MCF 10A (cell line): ENCODE measurements around the gene BRD2. TPM values are rescaled to one million over a fixed set of nuclear protein-coding genes. Genes with fewer than 3 reads are reported as not detected.

Experiments used
- BruUV-seq: library from RNA; stranded (reverse); fragments of 400-500 nt; replicated peaks from 2 replicates; lab custom pipeline; 2021; lab: Mats Ljungman, UMichigan
- CTCF ChIA-PET: fragments of 300-600 bp; sonication (Branson Sonifier 250); formaldehyde crosslinking; extraction: SDS; loops from one replicate; lab custom pipeline; 2021; ENCODE audit warnings: antibody characterized with exemption, inconsistent platforms; lab: Yijun Ruan, JAX
- POLR2A ChIA-PET: fragments of 300-600, 350-650 bp; sonication (Branson Sonifier 250); formaldehyde crosslinking; extraction: SDS; loops from one replicate; lab custom pipeline; 2020; ENCODE audit warnings: antibody characterized with exemption, inconsistent platforms; lab: Yijun Ruan, JAX
- DNase-seq: peaks from one replicate; pipeline ENCODE4 v3.0.0-alpha.2; 2018; ENCODE audit not compliant: unreplicated experiment
- H3K27ac Mint-ChIP-seq: one replicate; pipeline ENCODE4 v1.8.0; 2022; ENCODE audit warnings: mild to moderate bottlenecking, low read depth, mixed read lengths; ENCODE audit not compliant: unreplicated experiment
- H3K27me3 Mint-ChIP-seq: one replicate; pipeline ENCODE4 v1.8.0; 2022; ENCODE audit warnings: mixed read lengths; ENCODE audit not compliant: insufficient read depth, unreplicated experiment
- H3K36me3 Mint-ChIP-seq: one replicate; pipeline ENCODE4 v1.8.0; 2022; ENCODE audit warnings: mild to moderate bottlenecking, moderate library complexity, mixed read lengths; ENCODE audit not compliant: insufficient read depth, unreplicated experiment
- H3K4me1 Mint-ChIP-seq: one replicate; pipeline ENCODE4 v1.8.0; 2022; ENCODE audit warnings: mixed read lengths; ENCODE audit not compliant: insufficient read depth, unreplicated experiment
- H3K4me3 Mint-ChIP-seq: one replicate; pipeline ENCODE4 v1.8.0; 2022; ENCODE audit warnings: mild to moderate bottlenecking, moderate library complexity, mixed read lengths; ENCODE audit not compliant: unreplicated experiment
- H3K9me3 Mint-ChIP-seq: one replicate; pipeline ENCODE4 v1.8.0; 2022; ENCODE audit warnings: mixed read lengths; ENCODE audit not compliant: unreplicated experiment
- CTCF ChIP-seq: fragments of 200-600 bp; IDR thresholded peaks from one replicate; pipeline ENCODE4 v1.8.0; 2022; ENCODE audit warnings: antibody characterized with exemption, mild to moderate bottlenecking; ENCODE audit not compliant: unreplicated experiment
- intact Hi-C: fragments of 100-400 bp; cut with micrococcal nuclease; formaldehyde crosslinking; loops from 2 replicates; pipeline ENCODE4 v1.14.1; 2022
- total RNA-seq: library from RNA; stranded (reverse); gene quantifications from 2 replicates; pipeline ENCODE4 v1.2.3, GENCODE V29; 2022

The BRD2 gene
- total RNA-seq, 1 experiment from 2014 or later = 223 TPM

DNA sequence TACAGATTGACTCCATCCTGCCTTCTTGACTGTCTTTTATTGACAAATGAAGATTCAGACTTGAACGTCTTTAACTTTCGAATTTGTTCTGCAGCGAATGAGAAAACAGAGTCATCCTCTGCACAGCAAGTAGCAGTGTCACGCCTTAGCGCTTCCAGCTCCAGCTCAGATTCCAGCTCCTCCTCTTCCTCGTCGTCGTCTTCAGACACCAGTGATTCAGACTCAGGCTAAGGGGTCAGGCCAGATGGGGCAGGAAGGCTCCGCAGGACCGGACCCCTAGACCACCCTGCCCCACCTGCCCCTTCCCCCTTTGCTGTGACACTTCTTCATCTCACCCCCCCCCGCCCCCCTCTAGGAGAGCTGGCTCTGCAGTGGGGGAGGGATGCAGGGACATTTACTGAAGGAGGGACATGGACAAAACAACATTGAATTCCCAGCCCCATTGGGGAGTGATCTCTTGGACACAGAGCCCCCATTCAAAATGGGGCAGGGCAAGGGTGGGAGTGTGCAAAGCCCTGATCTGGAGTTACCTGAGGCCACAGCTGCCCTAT, 12.2 kb downstream of the BRD2 start:
- BruUV-seq = TSS peak; percentile 1
- no peak for TF ChIP-seq CTCF
- Mint-ChIP-seq H3K27ac (no peak overlapping the region), H3K9me3 (no peaks in the 10 kb centered on the region), H3K27me3 (no peaks in the 10 kb centered on the region), H3K36me3 (peaks cover 76% of the 10 kb centered on the region), H3K4me3 (no peak overlapping the region), H3K4me1 (peaks cover 43% of the 10 kb centered on the region)
- intact Hi-C loops = no loop called here
- DNase-seq = no peak
- ChIA-PET POLR2A (interaction anchor here (0.6 to 12.1 kb wide), 5 partner anchors 9 to 95 kb away, joined by 3 to 245 read pairs (median 4); partner anchors contain the start of gene BRD2), CTCF (interaction anchor here (0.7 to 3.2 kb wide), 5 partner anchors 14 to 98 kb away, joined by 3 to 23 read pairs (median 7); partner anchors contain the start of gene HLA-DMA)

GRCh38 chr6:32982084-32982701, 13.8 kb downstream of the BRD2 start:
- Mint-ChIP-seq H3K4me1 (peaks cover 31% of the 10 kb centered on the region), H3K4me3 (no peak overlapping the region), H3K9me3 (no peaks in the 10 kb centered on the region), H3K27ac (no peak overlapping the region), H3K36me3 (peaks cover 60% of the 10 kb centered on the region), H3K27me3 (no peaks in the 10 kb centered on the region)
- POLR2A ChIA-PET = interaction anchor here (1.0 to 12.1 kb wide), 3 partner anchors 11 to 129 kb away, joined by 3 to 245 read pairs (median 5); partner anchors contain the start of genes BRD2 and TAP1
- CTCF ChIA-PET = interaction anchor here (0.6 to 1.4 kb wide), 4 partner anchors 32 to 183 kb away, joined by 3 to 6 read pairs (median 4); no protein-coding TSS in a partner anchor
- TF ChIP-seq CTCF = no peak
- intact Hi-C loops = no loop called here
- BruUV-seq = no TSS peak
- DNase-seq = peak; percentile 13

- H3K4me1 Mint-ChIP-seq = peaks cover 25% of the 10 kb centered on the region
- no TSS peak for BruUV-seq
- no peak overlapping the region for H3K4me3 Mint-ChIP-seq
- intact Hi-C loops = no loop called here
- H3K27ac Mint-ChIP-seq = no peak overlapping the region
- no peak for TF ChIP-seq CTCF
- POLR2A ChIA-PET = interaction anchor here (1.0 to 12.1 kb wide), 5 partner anchors 11 to 130 kb away, joined by 3 to 245 read pairs (median 6); partner anchors contain the start of genes BRD2 and TAP1
- DNase-seq = no peak
- H3K27me3 Mint-ChIP-seq = no peaks in the 10 kb centered on the region
- peaks cover 53% of the 10 kb centered on the region for H3K36me3 Mint-ChIP-seq
- CTCF ChIA-PET = interaction anchor here (0.6 to 7.6 kb wide), 10 partner anchors 13 to 183 kb away, joined by 3 to 161 read pairs (median 8); partner anchors contain the start of genes BRD2 and TAP2
- no peaks in the 10 kb centered on the region for H3K9me3 Mint-ChIP-seq
Observed at GRCh38 chr6:32982702-32983492, 14.5 kb downstream of the BRD2 start.
